ENCODE data around the gene SSR1.
"Not testable (repeated sequence)": the region's sequence is repeated elsewhere in the genome, so short reads cannot be mapped to it uniquely, and the experiment has no call there.

- not testable (repeated sequence) for TF ChIP-seq EZH2 (IDR thresholded peaks at IDR 0.05; ENCODE audit: borderline replicate concordance, low read length); CTCF (IDR thresholded peaks at IDR 0.05; ENCODE audit: low read length)
Observed at GRCh38 chr6:7351916-7352315, 38.9 kb upstream of the SSR1 start.

All from OCI-LY1 (cell line).